ENCODE data around the gene GSX1. TPM values are rescaled to one million over a fixed set of nuclear protein-coding genes. Genes with fewer than 3 reads are reported as not detected.

The GSX1 gene
- total and polyA plus RNA-seq, 2 experiments from 2014 or later = not detected

GRCh38 chr13:27794921-27795717 lies 2.8 kb downstream of the GSX1 start:
- H3K9me3 ChIP-seq (ENCODE audit: low read depth) = no peaks in the 10 kb centered on the region

DNA sequence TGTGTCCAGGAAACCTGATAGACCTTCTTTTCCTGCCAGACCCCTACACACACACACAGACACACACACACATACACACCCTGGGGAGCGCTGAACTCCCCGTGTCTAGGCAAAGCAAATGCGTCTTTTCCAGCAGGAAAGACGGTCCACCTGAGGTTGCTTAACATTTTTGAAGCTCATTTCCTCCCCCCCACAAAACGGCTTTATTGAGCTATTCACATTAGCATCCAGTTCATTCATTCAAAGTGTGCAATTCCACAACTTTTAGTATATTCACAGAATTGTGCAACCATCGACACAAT lies 3.4 kb downstream of the GSX1 start:
- Histone ChIP-seq H3K27me3 (peaks cover 100% of the 10 kb centered on the region), H3K4me1 (ENCODE audit: low read depth) (no peaks in the 10 kb centered on the region), H3K27ac (no peak overlapping the region), H3K36me3 (no peaks in the 10 kb centered on the region), H3K4me3 (no peak overlapping the region), H3K9me3 (ENCODE audit: low read depth) (no peaks in the 10 kb centered on the region)
- no peak for DNase-seq (ENCODE audit: low read depth in 1 of 2, low spot score in 1 of 2)
- TF ChIP-seq, protein P1, sequence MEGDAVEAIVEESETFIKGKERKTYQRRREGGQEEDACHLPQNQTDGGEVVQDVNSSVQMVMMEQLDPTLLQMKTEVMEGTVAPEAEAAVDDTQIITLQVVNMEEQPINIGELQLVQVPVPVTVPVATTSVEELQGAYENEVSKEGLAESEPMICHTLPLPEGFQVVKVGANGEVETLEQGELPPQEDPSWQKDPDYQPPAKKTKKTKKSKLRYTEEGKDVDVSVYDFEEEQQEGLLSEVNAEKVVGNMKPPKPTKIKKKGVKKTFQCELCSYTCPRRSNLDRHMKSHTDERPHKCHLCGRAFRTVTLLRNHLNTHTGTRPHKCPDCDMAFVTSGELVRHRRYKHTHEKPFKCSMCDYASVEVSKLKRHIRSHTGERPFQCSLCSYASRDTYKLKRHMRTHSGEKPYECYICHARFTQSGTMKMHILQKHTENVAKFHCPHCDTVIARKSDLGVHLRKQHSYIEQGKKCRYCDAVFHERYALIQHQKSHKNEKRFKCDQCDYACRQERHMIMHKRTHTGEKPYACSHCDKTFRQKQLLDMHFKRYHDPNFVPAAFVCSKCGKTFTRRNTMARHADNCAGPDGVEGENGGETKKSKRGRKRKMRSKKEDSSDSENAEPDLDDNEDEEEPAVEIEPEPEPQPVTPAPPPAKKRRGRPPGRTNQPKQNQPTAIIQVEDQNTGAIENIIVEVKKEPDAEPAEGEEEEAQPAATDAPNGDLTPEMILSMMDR (IDR thresholded peaks at IDR 0.05; ENCODE audit: low read depth, low read length) = no peak

More at GRCh38 chr13:27794921-27795717, 2.8 kb downstream of the GSX1 start:
- Histone ChIP-seq H3K27ac (no peak overlapping the region), H3K27me3 (peaks cover 100% of the 10 kb centered on the region), H3K4me3 (no peak overlapping the region), H3K36me3 (no peaks in the 10 kb centered on the region), H3K4me1 (ENCODE audit: low read depth) (no peaks in the 10 kb centered on the region)
- TF ChIP-seq, protein P1 (IDR thresholded peaks at IDR 0.05; ENCODE audit: low read depth, low read length) = no peak
- no peak for DNase-seq (ENCODE audit: low read depth in 1 of 2, low spot score in 1 of 2)

GRCh38 chr13:27796544-27797227 lies 4.4 kb downstream of the GSX1 start:
- Histone ChIP-seq H3K4me3 (no peak overlapping the region), H3K27ac (no peak overlapping the region), H3K36me3 (no peaks in the 10 kb centered on the region), H3K27me3 (peaks cover 100% of the 10 kb centered on the region), H3K9me3 (ENCODE audit: low read depth) (no peaks in the 10 kb centered on the region), H3K4me1 (ENCODE audit: low read depth) (no peaks in the 10 kb centered on the region)
- TF ChIP-seq, protein P1 (IDR thresholded peaks at IDR 0.05; ENCODE audit: low read depth, low read length) = no peak
- no peak for DNase-seq (ENCODE audit: low read depth in 1 of 2, low spot score in 1 of 2)

GRCh38 chr13:27797228-27797624 lies 4.9 kb downstream of the GSX1 start:
- Histone ChIP-seq H3K4me1 (ENCODE audit: low read depth) (no peaks in the 10 kb centered on the region), H3K4me3 (no peak overlapping the region), H3K27ac (no peak overlapping the region), H3K36me3 (no peaks in the 10 kb centered on the region), H3K27me3 (peaks cover 100% of the 10 kb centered on the region), H3K9me3 (ENCODE audit: low read depth) (no peaks in the 10 kb centered on the region)
- DNase-seq (ENCODE audit: low read depth in 1 of 2, low spot score in 1 of 2) = peak; percentile 39 to 47
- TF ChIP-seq, protein P1 (IDR thresholded peaks at IDR 0.05; ENCODE audit: low read depth, low read length) = peak; percentile 31

DNA sequence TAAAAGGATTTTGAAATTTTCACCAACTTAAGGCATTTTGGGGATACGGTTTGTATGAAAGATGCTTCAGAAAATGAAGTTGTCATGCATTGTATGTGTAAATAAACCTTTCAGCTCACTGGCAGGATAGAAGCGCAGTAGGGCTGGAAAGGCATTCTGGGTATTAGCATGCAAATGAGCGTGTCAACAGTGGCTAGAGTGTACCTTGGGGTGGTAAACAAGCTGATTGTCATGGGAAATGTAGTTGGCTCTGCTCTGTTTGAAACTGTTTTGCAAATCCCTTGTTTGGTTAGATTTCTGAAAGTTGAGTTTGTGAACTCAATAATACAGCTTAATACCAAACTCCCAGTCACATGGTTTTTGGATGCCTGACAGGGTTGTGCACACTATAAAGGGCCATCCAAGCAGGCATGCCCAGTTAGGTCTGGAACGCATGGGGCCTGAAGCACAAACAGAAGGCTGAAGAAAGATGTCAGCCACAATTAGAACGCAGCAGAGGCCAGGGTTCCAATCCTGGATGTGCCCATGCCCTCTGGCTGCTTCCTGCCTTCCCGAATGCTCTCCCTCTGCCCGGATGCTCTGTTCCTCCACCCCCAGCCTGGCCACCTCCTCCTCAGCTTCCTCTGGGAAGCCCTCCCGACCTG lies 14.6 kb downstream of the GSX1 start:
- no peak overlapping the region for H3K27ac ChIP-seq
- TF ChIP-seq, protein P1 (IDR thresholded peaks at IDR 0.05; ENCODE audit: low read depth, low read length) = no peak
- H3K4me1 ChIP-seq (ENCODE audit: low read depth) = no peaks in the 10 kb centered on the region
- no peaks in the 10 kb centered on the region for H3K9me3 ChIP-seq (ENCODE audit: low read depth)
- H3K36me3 ChIP-seq = no peaks in the 10 kb centered on the region
- H3K4me3 ChIP-seq = no peak overlapping the region
- peaks cover 97% of the 10 kb centered on the region for H3K27me3 ChIP-seq
- no peak for DNase-seq (ENCODE audit: low read depth in 1 of 2, low spot score in 1 of 2)
